ENCODE results near the gene TUG1.

Gene TUG1

DNA sequence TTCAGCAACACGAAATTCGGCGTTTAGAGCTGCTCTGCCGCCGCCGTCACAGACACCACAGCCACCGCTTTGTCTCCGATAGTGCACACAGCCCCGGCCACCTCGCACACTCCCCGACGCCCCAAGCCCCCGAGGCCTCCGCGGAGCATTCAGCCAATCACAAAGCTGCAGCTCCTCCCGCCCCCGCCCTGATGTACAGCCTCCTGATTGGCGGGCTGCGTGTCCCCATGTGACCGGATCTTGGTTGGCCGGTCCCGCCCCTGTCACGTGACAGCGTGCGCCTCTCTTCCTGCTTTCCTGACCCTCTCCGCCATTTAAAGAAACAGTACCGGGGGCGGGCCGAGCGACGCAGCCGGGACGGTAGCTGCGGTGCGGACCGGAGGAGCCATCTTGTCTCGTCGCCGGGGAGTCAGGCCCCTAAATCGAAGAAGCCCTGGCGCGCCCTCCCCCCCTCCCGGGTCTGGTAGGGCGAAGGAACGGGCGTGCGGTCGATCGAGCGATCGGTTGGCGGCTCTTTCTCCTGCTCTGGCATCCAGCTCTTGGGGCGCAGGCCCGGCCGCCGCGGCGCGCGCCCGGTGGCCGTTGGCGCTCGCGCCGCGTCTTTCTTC, at the start of gene TUG1:
Gene TUG1 (plus strand): TSS at position 342 of the 608 bp plus-strand sequence.
- DNase-seq = peak; percentile 100

- DNase-seq = no peak
Observed at GRCh38 chr22:30919973-30920372, 49.1 kb upstream of the TUG1 start.

GRCh38 chr22:30920407-30920806, 48.7 kb upstream of the TUG1 start:
- peak; percentile 78 for DNase-seq

GRCh38 chr22:30921108-30921507, 48.0 kb upstream of the TUG1 start:
- DNase-seq = peak; percentile 5

- DNase-seq = peak; percentile 68
Observed at GRCh38 chr22:30922151-30922611, 46.9 kb upstream of the TUG1 start.

- DNase-seq = no peak
Observed at GRCh38 chr22:30923168-30923900, 45.7 kb upstream of the TUG1 start.

DNA sequence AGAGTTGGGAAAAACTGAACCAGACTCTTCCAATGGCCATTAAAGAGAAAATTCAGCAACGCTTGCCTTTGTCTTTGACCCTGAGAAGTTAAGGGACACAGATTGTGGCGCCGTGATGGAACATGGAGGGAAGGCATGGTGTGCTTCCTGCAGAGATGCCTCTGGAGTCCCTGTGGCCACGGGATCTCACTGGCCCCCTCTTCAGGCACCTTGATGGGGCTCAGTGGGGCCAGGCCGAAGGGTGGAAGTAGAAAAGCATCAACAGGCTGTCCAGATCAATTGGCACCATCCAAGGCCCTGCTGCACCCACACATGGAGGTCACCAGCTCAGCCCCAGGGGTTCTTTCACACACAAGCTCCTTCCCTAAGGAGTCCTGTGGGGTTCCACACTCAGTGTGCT, 43.4 kb upstream of the TUG1 start:
- no peak for DNase-seq

DNA sequence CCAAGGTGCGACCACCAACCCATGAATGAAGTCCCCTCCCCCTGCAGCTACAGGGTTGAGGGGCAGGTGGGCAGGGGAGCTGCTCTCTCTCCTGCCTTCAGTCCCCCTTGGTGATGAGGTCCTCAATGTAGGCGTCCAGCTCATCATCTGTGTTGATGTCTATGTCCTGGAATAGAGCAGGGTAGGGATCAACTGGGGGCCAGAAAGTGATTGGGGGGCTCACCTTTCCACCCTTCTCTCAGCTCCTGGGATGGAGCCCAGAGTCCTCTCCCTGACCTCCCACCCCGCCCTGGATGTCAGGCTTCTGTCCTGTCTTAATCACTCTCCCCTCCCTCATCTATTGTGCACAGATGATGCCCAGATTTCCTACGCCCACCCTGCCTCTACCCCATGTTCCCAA, 42.4 kb upstream of the TUG1 start:
- no peak for DNase-seq

GRCh38 chr22:30927806-30928205, 41.3 kb upstream of the TUG1 start:
- no peak for DNase-seq

DNA sequence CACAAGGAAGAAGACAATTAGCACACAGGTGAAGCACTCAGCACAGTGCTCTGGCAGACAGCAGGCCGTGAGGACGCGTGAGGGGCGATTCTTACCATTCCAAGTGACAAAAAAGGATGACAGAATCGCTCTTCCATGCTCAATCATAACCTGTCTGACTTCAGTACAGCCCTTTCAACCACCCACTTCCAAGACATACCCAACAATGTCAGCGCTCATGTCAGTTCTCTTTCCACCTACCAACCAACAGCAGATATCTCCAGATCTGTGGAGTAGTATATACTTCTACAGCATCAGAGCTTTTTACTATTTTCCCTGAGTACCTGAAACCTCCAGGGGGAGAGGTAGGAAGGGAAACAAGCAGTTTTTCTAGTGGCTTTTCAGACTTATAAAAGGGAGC, 40.7 kb upstream of the TUG1 start:
- no peak for DNase-seq

DNA sequence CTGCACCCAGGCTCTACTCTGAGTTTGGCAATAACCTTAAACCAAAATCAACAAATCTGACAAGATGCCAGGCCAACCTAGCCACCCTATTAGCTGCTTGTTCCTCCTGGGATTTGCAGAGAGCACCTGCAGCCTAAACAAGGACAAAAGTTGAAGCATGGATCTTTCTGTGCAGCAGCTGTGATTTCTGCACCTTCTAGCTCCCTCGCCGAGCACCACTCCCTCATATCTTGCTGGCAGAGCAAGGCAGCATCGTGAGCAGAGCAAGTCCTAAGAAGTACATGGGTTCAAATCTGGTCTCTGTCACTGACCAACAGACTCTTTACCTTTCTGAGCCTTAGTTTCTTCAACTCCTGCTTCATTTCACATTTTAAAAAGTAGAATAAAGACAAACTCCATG, 38.8 kb upstream of the TUG1 start:
- DNase-seq = no peak

GRCh38 chr22:30931541-30932300, 37.3 kb upstream of the TUG1 start:
- no peak for DNase-seq

DNA sequence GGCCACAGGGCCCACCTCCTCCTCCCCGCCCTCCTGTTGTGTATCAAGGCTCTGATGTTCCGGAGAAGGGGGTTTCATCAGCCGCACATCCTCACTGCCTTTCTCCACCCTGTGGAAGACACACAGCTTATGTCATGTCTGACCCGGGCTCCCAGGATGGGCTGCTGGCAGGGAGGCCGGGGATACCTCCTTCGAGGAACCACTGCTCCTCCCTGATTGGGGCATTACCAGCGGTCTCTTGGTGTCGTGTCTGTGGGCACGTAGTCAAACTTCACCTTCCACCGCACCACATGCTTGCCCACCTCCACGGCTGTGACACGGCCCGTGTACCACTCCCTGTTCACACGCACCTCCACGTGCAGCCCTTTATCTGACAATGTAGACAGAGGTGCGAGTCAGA, 36.4 kb upstream of the TUG1 start:
- no peak for DNase-seq

DNA sequence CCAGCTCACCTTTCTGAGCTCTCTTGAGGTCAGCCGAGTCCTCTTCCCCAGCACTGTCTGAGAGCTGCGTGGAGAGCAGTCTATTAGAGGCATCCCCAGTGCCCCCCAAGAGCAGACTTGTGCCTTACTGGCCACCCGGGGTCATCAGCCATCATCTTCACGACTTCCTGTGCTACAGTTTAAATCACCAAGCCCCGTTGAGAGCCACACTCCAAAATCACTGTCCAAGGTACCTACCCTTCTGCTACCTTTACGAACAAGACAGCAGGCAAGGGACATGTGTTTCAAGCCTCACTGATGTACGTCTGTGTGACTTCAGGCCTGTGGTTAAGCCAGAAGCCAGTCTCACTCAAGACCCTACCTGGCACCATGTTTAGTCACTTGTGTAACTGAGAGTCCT, 35.6 kb upstream of the TUG1 start:
- DNase-seq = no peak

DNA sequence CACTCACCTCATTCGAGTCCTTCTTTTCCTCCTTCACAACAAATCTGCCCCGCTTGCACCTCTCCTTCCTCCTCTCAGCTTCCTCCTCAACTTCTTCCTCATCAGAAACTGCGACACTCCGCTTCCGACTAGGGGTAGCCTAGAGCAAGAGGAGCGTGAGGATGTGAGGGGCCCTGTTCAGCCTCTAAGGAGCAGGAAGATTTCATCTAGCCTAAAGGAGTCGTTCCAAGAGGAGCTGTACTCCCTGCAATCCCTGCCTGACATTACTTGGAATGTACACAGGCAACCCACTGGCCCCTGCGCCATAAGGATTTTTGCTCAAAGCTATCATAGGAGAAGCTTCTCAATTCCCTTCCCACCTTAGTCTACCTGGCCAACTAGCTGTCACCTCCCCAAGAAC, 35.0 kb upstream of the TUG1 start:
- no peak for DNase-seq

DNA sequence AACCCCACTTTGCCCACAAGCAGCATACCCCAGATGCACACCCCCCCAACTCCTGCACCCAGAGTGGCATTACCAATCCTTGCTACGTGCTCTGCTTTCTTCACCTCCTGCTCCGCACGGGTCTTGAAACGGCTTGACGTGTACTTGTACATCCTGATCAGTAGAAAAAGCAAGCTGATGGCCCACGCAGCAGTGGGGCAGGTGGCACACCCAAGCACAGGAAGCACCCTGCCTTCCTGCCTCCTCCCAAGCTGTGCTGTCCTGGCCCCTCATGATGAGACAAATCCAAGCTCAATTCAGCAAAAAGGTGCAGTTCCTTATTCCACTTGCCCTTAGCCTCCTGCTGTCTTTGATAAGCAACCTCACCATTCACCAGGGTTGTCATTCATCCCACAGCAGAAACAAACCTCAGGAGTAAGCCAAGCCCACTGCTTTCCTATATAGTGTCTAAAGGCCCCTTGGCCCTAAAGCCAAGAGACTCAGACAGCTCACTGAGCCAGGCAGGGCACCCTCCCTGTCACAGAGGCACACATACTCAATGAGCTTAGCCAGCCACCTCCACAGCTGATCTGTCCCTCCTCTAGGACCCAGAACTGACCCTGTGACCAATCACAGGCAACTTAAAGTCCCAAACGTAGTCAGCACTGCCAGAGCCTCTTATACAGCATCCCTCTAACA, 28.2 kb upstream of the TUG1 start:
- no peak for DNase-seq

DNA sequence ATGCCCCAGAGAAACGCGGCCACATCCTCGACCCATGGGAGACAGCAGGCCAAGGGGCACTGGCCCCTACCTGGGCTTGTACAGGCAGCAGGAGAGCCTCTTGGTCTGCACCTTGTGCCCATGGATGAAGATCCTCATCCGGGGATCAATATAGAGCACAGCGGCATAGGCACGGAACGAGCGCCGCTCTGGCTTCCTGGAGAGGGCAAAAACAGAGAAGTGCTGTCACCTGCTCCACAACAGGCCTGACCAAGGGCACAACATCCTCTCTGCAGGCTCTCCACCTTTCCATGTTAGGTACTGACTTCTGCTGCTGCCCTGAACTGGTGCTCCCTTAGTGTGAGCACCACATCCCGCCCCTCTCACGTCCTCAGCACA, 27.7 kb upstream of the TUG1 start:
- DNase-seq = no peak

DNA sequence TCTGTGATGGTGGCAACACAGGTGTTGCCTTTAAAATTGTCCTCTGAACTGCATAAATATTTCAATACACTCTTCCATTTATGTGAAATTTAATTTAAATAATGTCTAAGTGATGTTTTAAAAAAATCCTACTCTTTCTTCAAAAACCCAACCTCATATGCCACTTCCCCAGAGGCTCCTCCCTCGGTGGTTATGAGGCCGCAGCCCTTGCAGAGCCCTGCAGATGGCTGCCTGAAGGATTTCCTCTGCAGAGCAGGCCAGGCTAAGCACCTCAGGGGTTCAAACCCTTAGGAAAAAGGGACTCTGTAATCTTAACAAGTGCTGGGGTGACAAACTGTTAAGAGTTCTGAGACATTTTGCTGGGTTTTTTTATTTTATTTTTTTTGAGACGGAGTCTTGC, 25.7 kb upstream of the TUG1 start:
- no peak for DNase-seq

- no peak for DNase-seq
Observed at GRCh38 chr22:30944986-30945385, 24.1 kb upstream of the TUG1 start.

- no peak for DNase-seq
Observed at GRCh38 chr22:30945653-30946052, 23.4 kb upstream of the TUG1 start.

- no peak for DNase-seq
Observed at GRCh38 chr22:30946354-30946753, 22.7 kb upstream of the TUG1 start.

GRCh38 chr22:30947173-30947815, 21.8 kb upstream of the TUG1 start:
- DNase-seq = peak; percentile 35

Data from retina (tissue), 1 donor.